NK-92 treated with Interleukin-12 subunit alpha and Interleukin-12 subunit beta, amount 100 ng/mL, for 24 hours (cell line): ENCODE measurements around the gene ITFG2.

Experiments
- DNase-seq: peaks from one replicate; lab custom pipeline; 2025; lab: John Stamatoyannopoulos, UW

The ITFG2 gene

GRCh38 chr12:2832550-2833127 lies 20.2 kb downstream of the ITFG2 start:
- DNase-seq: no peak

GRCh38 chr12:2833327-2833726 lies 20.9 kb downstream of the ITFG2 start:
- DNase-seq: no peak

DNA sequence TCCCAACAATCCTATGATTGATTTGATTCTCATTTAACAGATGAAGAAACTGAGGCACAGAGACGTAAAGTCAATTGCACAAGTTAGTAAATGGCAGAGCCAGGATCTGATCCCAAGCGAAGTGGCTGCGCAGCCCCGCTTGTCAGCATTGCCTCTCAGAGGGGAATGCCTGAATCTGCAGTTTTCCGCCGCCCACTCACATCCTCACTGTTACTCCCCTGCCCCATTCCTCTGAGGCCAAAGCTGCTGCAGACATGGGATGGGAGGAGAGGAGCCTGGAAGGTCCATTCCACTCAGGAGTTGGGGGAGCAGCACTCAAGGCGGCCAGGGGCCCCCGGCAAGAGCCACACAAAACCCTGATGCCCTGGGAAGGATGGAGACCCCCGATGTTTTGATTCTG lies 21.3 kb downstream of the ITFG2 start:
- DNase-seq: no peak

DNA sequence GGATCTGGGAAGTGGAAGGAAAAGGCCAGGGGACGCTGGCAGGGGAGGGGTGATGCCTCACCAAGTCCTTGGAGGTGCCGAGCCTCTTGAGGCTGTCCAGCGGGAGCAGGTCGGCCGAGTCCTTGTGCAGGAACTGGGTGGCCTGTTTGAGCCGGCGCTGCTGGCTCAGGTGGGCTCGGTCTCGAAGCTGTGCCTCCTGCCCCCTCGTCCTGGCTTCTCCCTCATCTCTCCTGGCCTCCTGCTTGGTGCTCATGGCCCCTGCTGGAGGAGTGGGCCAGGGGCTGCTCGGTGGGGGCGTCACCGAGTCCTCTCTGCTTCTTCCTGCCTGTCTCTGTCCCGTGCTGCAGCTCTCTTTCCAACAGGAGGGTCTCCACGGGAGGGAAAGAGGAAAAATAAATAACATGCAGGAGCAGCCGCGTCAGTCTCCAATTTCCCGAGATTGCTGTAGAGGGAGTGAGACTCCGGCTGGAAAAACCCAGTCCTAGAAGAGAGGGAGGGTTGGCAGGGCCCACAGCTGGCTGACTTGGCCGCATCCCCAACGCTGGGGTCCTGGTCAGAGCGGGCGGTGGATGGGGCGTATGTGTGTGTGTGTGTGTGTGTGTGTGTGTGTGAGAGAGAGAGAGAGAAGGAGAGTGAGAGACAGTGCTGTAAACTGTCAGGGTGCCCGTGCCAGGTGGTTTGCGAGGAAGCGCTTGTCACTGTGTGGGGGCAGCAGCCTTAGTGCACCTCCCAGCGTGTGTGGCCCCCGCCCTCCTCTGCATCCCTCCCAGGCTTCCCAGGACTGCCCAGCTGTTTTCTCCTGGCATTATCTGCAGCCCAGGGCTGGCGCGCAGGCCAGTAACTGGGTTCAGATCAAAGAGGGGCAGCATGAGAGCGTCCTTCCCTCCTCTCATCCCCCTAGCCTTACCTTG lies 22.4 kb downstream of the ITFG2 start, which contains the start of gene NRIP2:
NRIP2 (minus strand) TSS at position 455 of the 911 bp plus-strand sequence; CDS start at position 403, 52 bp downstream.
- DNase-seq: no peak

DNA sequence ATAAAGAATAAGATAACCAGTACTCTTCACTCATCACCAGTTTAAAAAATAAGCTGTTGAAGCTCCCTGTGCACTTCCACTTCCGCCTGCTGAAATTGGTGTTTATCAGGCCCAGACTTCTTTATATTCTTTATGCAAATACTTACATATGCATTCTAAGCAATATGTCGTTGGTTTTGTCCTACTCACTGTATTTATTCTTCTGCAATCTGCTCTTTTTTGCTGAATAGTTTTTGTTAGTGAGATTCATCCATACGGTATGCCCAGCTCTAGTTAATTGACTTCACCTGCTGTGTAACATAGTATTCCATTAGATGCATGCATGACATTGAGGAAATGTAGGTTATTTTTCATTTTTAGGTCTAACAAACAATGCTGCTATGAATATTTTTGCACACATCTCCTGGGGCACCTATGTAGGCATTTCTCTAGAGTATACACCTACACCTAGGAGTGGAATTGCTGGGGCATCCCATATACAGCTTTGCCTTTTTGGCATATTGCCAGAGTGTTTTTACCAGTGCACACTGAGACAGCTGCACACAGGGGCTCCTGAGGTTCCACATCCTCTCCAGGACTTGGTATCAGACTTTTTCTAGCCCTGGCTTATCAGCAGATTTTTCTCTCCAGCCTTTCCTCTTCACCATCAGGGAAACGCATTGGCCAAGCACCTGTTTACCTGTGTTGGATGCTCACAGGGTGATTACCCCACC lies 23.4 kb downstream of the ITFG2 start:
- DNase-seq: no peak

DNA sequence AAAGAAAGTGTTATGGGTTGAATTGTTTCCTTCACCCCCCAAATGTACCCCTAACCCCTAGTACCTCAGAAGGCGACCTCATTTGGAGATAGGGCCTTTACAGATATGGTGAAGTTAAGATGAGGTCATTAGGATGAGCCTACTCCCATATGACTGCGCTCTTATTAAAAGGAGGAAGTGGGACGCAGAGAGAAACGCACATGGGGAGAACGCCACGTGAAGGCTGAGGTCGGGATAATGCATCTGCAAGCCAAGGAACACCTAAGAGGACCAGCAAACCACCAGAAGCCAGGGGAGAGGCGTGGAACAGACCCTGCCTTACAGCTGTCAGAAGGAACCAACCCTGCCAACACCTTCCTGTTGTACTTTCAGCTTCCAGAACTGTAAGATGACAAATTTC lies 24.1 kb downstream of the ITFG2 start:
- DNase-seq: no peak

- DNase-seq: no peak
Observed at GRCh38 chr12:2841056-2841650, 28.7 kb downstream of the ITFG2 start.

GRCh38 chr12:2842948-2843347 lies 30.5 kb downstream of the ITFG2 start:
- DNase-seq: no peak

GRCh38 chr12:2844786-2845185 lies 32.3 kb downstream of the ITFG2 start:
- no peak for DNase-seq

DNA sequence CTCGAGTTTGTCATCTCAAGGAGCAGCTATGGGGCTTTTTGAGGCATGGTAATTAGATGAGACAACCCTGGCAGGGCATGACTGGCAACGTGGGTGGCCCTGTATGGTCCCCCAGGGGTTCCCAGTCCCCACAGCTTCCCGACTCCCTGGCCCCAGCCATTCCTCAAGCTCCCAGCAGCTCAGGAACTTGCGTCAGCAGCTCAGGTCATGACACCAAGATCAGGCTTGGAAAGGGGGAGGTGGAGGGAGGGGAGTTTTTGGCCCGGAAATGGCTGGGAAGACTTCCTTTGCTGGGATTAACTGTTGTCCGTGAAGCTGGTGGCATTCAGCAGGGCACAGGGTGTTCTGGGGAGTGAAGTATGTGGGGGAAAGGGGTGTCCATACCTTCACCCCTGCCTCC lies 32.8 kb downstream of the ITFG2 start:
- DNase-seq: no peak

DNA sequence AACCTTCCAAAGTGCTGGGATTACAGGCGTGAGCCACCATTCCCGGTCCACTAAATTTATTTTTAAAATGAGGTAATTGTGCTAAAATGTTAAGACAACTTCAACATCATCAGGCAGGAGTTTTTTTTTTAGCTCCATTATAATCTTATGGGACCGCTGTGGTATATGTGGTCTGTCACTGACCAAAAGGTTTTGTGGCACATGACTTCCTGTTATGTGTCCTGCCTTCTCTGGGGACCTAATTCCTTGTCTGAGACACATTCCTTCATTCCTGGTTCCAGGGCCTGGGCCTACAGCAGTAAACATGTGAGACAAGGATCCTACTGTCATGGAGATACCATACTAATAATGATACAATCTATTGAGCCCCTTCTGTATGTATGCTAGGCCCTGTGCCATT lies 39.5 kb downstream of the ITFG2 start:
- DNase-seq: no peak

DNA sequence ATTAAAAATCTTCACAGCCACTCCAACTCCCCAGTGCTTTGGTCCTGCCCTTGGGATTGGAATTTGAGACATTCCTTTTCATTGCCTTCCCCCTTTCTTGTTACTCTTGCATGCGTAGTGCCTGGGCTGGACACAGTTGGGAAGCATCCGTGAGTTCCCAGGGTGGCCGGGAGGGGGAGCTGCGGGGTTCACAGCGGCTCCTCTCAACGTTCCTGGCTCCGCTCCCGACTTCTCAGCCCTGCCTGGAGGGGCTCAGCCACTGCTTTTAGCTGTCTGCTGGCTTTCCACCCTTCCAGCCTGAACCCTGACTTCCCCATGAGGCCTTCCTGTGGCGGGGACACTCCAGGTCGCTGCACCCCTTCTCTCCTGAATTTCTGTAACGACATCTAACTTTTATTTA lies 41.2 kb downstream of the ITFG2 start:
- DNase-seq: no peak

GRCh38 chr12:2854669-2855453 lies 42.4 kb downstream of the ITFG2 start:
- no peak for DNase-seq

DNA sequence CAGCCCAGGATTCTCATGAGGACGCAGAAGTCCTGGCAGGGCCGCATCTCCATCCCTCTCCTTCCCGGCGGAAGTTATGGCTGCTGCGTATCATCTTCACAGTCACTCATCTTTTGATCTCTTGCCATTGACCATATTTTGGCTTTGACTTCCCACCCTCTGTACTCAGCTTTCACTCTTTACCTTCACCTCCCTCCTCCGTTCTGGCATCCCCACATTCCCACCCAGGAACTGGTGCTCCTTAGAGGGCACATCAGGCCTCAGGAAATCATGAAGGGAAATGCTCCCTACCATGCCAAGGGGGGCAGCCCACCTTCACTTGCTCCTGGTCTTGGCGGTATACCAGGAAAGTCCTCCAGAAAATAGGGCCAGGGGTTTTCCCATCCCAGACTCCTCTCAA lies 43.1 kb downstream of the ITFG2 start:
- DNase-seq: no peak

GRCh38 chr12:2856051-2856450 lies 43.6 kb downstream of the ITFG2 start:
- DNase-seq: no peak

GRCh38 chr12:2857021-2857431 lies 44.6 kb downstream of the ITFG2 start, which contains the start of gene TEX52:
TSS of gene TEX52 (minus strand) at chr12:2857039. CDS start at chr12:2857026, 13 bp downstream.
- DNase-seq: no peak

DNA sequence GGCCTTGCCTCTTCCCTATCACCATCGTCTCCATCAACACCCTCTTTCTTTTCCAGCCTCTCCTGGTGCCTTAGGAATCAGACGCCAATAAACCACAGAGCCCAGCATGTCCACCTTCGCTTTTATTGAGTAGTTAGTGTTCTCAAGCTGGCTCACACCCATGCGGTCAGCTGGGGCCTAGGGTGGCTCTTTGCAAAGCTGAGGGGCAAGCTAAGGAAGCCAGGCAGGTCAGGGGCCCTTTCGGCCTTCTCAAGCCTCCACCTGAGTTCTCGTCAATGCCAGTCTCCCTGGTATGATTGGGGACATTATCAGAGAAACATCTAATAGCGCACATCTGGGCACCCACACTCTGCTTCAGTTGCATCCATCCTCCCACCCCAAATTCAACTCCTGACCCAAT lies 45.1 kb downstream of the ITFG2 start:
- DNase-seq: no peak

GRCh38 chr12:2858334-2858733 lies 45.9 kb downstream of the ITFG2 start:
- DNase-seq: no peak

DNA sequence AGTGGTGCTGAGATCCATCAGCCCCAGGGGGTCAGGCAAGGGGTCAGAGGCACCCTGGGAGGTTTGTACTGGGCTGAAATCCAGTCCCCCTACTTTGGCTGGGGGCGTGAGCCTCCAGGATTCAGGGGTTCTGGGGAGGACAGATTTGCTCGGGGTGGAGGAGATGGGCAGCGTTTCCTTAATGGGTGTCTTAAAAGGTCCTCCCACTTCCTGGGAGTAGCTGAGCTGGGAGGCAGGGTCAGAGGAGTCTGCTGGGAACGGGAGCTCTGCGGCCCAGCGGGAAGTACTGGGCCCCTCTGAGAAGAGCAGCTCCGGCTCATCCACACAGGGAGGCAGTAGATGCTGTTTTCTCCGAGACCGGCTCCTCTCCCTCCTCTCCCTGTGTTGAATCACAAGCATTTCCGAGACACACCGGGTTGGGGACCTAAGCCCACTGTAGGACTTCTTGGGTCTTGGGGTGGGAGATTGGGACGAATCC lies 46.5 kb downstream of the ITFG2 start:
- DNase-seq: no peak

DNA sequence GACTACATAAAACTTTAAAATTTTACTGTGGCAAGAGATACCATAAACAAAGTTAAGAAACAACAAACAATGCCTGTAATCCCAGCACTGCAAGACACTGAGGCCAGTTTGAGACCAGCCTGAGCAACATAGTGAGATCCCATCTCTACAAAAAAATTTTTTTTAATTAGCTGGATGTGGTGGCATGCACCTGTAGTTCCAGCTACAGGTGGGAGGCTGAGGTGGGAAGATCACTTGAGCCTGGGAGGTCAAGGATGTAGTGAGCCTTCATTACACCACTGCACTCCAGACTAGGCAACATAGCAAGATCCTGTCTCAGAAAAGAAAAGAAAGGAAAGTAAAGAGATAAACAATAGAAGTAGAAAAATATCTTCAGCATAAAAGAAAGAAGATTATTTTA lies 47.7 kb downstream of the ITFG2 start:
- DNase-seq: no peak

- no peak for DNase-seq
Observed at GRCh38 chr12:2862876-2863275, 50.4 kb downstream of the ITFG2 start.
